HepG2 (cell line): ENCODE data around the gene HDHD3. TPM values are rescaled to one million over a fixed set of nuclear protein-coding genes. Genes with fewer than 3 reads are reported as not detected.

Source experiments
- AFF4 ChIP-seq: sonication (generic); formaldehyde crosslinking; IDR thresholded peaks from 2 replicates; pipeline ENCODE4 v1.4.0; 2020; ENCODE audit warnings: missing genetic modification reagents
- AHDC1 ChIP-seq: sonication (generic); formaldehyde crosslinking; IDR thresholded peaks from 2 replicates; pipeline ENCODE4 v1.5.1; 2020; ENCODE audit warnings: mild to moderate bottlenecking, missing genetic modification reagents, borderline replicate concordance
- FOXJ3 ChIP-seq: sonication (generic); formaldehyde crosslinking; IDR thresholded peaks from 2 replicates; pipeline ENCODE4 v1.4.0; 2020; ENCODE audit warnings: missing genetic modification reagents, mild to moderate bottlenecking, borderline replicate concordance
- IRF9 ChIP-seq: sonication (generic); formaldehyde crosslinking; IDR thresholded peaks from 2 replicates; pipeline ENCODE4 v1.8.0; 2022; ENCODE audit warnings: missing genetic modification reagents, mild to moderate bottlenecking, borderline replicate concordance
- RERE ChIP-seq: IDR thresholded peaks from 2 replicates; pipeline ENCODE4 v1.6.1; 2016; ENCODE audit warnings: low read depth, missing genetic modification reagents, missing compliant biosample characterization
- SAFB2 ChIP-seq: sonication (generic); formaldehyde crosslinking; IDR thresholded peaks from 2 replicates; pipeline ENCODE4 v1.5.1; 2020; ENCODE audit warnings: missing genetic modification reagents, low read depth, mild to moderate bottlenecking, borderline replicate concordance
- U2AF1 ChIP-seq: fragments of 200-400 bp; formaldehyde crosslinking; optimal IDR thresholded peaks from 2 replicates; pipeline ENCODE3; 2017; ENCODE audit warnings: mild to moderate bottlenecking, low read depth, low read length
- ZFY ChIP-seq: sonication (generic); formaldehyde crosslinking; IDR thresholded peaks from 2 replicates; pipeline ENCODE4 v1.4.0; 2020; ENCODE audit warnings: missing genetic modification reagents
- ZNF350 ChIP-seq: sonication (generic); formaldehyde crosslinking; IDR thresholded peaks from 2 replicates; pipeline ENCODE4 v1.4.0; 2020; ENCODE audit warnings: mild to moderate bottlenecking, low read depth, missing genetic modification reagents, borderline replicate concordance
- polyA plus RNA-seq, 8 experiments: library from polyadenylated mRNA; depleted of rRNA in 3 of 8; stranded (reverse) in 7 of 8; unstranded in 1 of 8; fragments of >200 nt; fragmentation: Illumina TruSeq in 4 of 8; extraction: Trizol in 4 of 8; gene quantifications; 2 replicates each; pipeline versions ENCODE4 v1.2.1 to v1.2.3, GENCODE V29; 2011 to 2016; ENCODE audit warnings: low read depth in 4 of 8, missing spikeins in 1 of 8, mixed read lengths in 1 of 8; ENCODE audit not compliant: insufficient read depth in 1 of 8
- total RNA-seq, 5 experiments: library from RNA; depleted of rRNA; stranded (reverse); fragments of >200 nt; fragmentation: Illumina TruSeq; extraction: Trizol; gene quantifications; 2 replicates each; pipeline ENCODE4 v1.2.3, GENCODE V29; 2016; ENCODE audit warnings: low read depth in 1 of 5

HDHD3 gene
- total and polyA plus RNA-seq, 2 of the 13 experiments (the other 11 are each of a cell fraction or from before 2014, with no cell fraction given), result 23.1 to 38.5 TPM

GRCh38 chr9:113395000-113395861 is 18.4 kb upstream of the HDHD3 start (continued):
- TF ChIP-seq IRF9 (CRISPR knock-in tag), result no peak
- TF ChIP-seq FOXJ3 (CRISPR knock-in tag), result peak; percentile 85; the same call in 1 of the 2 replicates
- TF ChIP-seq AFF4, result no peak
- TF ChIP-seq RERE (CRISPR knock-in tag), result no peak
- TF ChIP-seq ZFY (CRISPR knock-in tag), result peak; percentile 25; the same call in 1 of the 2 replicates
- peak; percentile 89; the same call in 1 of the 2 replicates for TF ChIP-seq AHDC1 (CRISPR knock-in tag)
- no peak for TF ChIP-seq SAFB2 (CRISPR knock-in tag)
- TF ChIP-seq U2AF1, result no peak
- TF ChIP-seq ZNF350, result peak; percentile 58; the same call in 1 of the 2 replicates
